ENCODE results near the gene HLF.

Gene HLF

GRCh38 chr17:55233840-55234239 lies 30.9 kb upstream of the HLF start:
- TF ChIP-seq CTCF (IDR thresholded peaks at IDR 0.05; ENCODE audit: insufficient read depth, low read length, poor library complexity, severe bottlenecking), result no peak
- Histone ChIP-seq H3K4me3 (replicated peaks; ENCODE audit: low read depth, low read length) (no peak overlapping the region), H3K36me3 (ENCODE audit: control insufficient read depth, insufficient read depth, low read length) (no peaks in the 10 kb centered on the region), H3K27me3 (replicated peaks; ENCODE audit: control insufficient read depth, insufficient read depth, low read length) (no peaks in the 10 kb centered on the region)
- no peak for DNase-seq (ENCODE audit: extremely low read depth, insufficient read length)

GRCh38 chr17:55236316-55236715 lies 28.4 kb upstream of the HLF start:
- no peak for TF ChIP-seq CTCF (IDR thresholded peaks at IDR 0.05; ENCODE audit: insufficient read depth, low read length, poor library complexity, severe bottlenecking)
- DNase-seq (ENCODE audit: extremely low read depth, insufficient read length), result no peak
- Histone ChIP-seq H3K4me3 (replicated peaks; ENCODE audit: low read depth, low read length) (no peak overlapping the region), H3K36me3 (ENCODE audit: control insufficient read depth, insufficient read depth, low read length) (no peaks in the 10 kb centered on the region), H3K27me3 (replicated peaks; ENCODE audit: control insufficient read depth, insufficient read depth, low read length) (no peaks in the 10 kb centered on the region)

GRCh38 chr17:55237268-55237667 lies 27.5 kb upstream of the HLF start:
- no peak overlapping the region for H3K4me3 ChIP-seq (replicated peaks; ENCODE audit: low read depth, low read length)
- H3K36me3 ChIP-seq (ENCODE audit: control insufficient read depth, insufficient read depth, low read length), result no peaks in the 10 kb centered on the region
- no peaks in the 10 kb centered on the region for H3K27me3 ChIP-seq (replicated peaks; ENCODE audit: control insufficient read depth, insufficient read depth, low read length)
- DNase-seq (ENCODE audit: extremely low read depth, insufficient read length), result no peak
- no peak for TF ChIP-seq CTCF (IDR thresholded peaks at IDR 0.05; ENCODE audit: insufficient read depth, low read length, poor library complexity, severe bottlenecking)

GRCh38 chr17:55237841-55238178 lies 26.9 kb upstream of the HLF start:
- no peak for TF ChIP-seq CTCF (IDR thresholded peaks at IDR 0.05; ENCODE audit: insufficient read depth, low read length, poor library complexity, severe bottlenecking)
- peak overlapping the region; percentile 73 for H3K4me3 ChIP-seq (replicated peaks; ENCODE audit: low read depth, low read length)
- DNase-seq (ENCODE audit: extremely low read depth, insufficient read length), result no peak
- no peaks in the 10 kb centered on the region for H3K27me3 ChIP-seq (replicated peaks; ENCODE audit: control insufficient read depth, insufficient read depth, low read length)
- H3K36me3 ChIP-seq (ENCODE audit: control insufficient read depth, insufficient read depth, low read length), result no peaks in the 10 kb centered on the region

- Histone ChIP-seq H3K27me3 (replicated peaks; ENCODE audit: control insufficient read depth, insufficient read depth, low read length) (no peaks in the 10 kb centered on the region), H3K36me3 (ENCODE audit: control insufficient read depth, insufficient read depth, low read length) (no peaks in the 10 kb centered on the region), H3K4me3 (replicated peaks; ENCODE audit: low read depth, low read length) (peak overlapping the region; percentile 73)
- DNase-seq (ENCODE audit: extremely low read depth, insufficient read length), result peak; percentile 88
- TF ChIP-seq CTCF (IDR thresholded peaks at IDR 0.05; ENCODE audit: insufficient read depth, low read length, poor library complexity, severe bottlenecking), result no peak
Observed at GRCh38 chr17:55238179-55238930, 26.4 kb upstream of the HLF start.

- Histone ChIP-seq H3K4me3 (replicated peaks; ENCODE audit: low read depth, low read length) (peak overlapping the region; percentile 73), H3K36me3 (ENCODE audit: control insufficient read depth, insufficient read depth, low read length) (no peaks in the 10 kb centered on the region), H3K27me3 (replicated peaks; ENCODE audit: control insufficient read depth, insufficient read depth, low read length) (no peaks in the 10 kb centered on the region)
- TF ChIP-seq CTCF (IDR thresholded peaks at IDR 0.05; ENCODE audit: insufficient read depth, low read length, poor library complexity, severe bottlenecking), result no peak
- no peak for DNase-seq (ENCODE audit: extremely low read depth, insufficient read length)
Observed at GRCh38 chr17:55238931-55239297, 25.8 kb upstream of the HLF start.

Measured in GM06990 (cell line).